DOHH2 (cell line): ENCODE measurements around the gene F2RL3.

Experiments
- CTCF ChIP-seq: fragments of 200-600 bp; sonication (generic); IDR thresholded peaks from one replicate; pipeline ENCODE4 v1.5.1; 2014; ENCODE audit warnings: antibody characterized with exemption, mild to moderate bottlenecking, low read depth, low read length; ENCODE audit not compliant: poor library complexity, severe bottlenecking
- EZH2phosphoT487 ChIP-seq: fragments of 200-600 bp; sonication (generic); IDR thresholded peaks from 2 replicates; pipeline ENCODE4 v1.6.1; 2017; ENCODE audit warnings: borderline replicate concordance, mild to moderate bottlenecking, antibody characterized with exemption, low read length, moderate library complexity, mixed read lengths

GRCh38 chr19:16921766-16922591 lies 33.2 kb downstream of the F2RL3 start:
- TF ChIP-seq CTCF (no peak), EZH2phosphoT487 (no peak)
